OCI-LY1 (cell line): Measurements from ENCODE around the gene MICAL2.

Experiments used
- H2AFZ ChIP-seq: fragments of 200-600 bp; sonication (generic), shearing (Covaris generic); 2 replicates; pipeline ENCODE4 v1.6.0; 2014; ENCODE audit warnings: antibody characterized with exemption, mild to moderate bottlenecking, low read length
- H3F3A ChIP-seq: fragments of 200-600 bp; sonication (generic), shearing (Covaris generic); 2 replicates; pipeline ENCODE4 v1.6.0; 2014; ENCODE audit warnings: mild to moderate bottlenecking, antibody characterized with exemption, low read length, moderate library complexity; ENCODE audit not compliant: insufficient read depth
- H3K27ac ChIP-seq: fragments of 200-600 bp; sonication (generic); 2 replicates; pipeline ENCODE4 v1.5.1; 2014; ENCODE audit warnings: low read length, mixed run types, mild to moderate bottlenecking, low read depth; ENCODE audit not compliant: poor library complexity, severe bottlenecking
- H3K27me3 ChIP-seq: fragments of 200-600 bp; sonication (generic); 2 replicates; pipeline ENCODE4 v1.6.0; 2014; ENCODE audit warnings: antibody characterized with exemption, mild to moderate bottlenecking, low read length, moderate library complexity; ENCODE audit not compliant: insufficient read depth
- H3K36me3 ChIP-seq: fragments of 200-600 bp; sonication (generic); 2 replicates; pipeline ENCODE4 v1.6.1; 2014; ENCODE audit warnings: mild to moderate bottlenecking, antibody characterized with exemption, low read length, moderate library complexity, mixed read lengths; ENCODE audit not compliant: insufficient read depth
- H3K4me1 ChIP-seq: fragments of 200-600 bp; sonication (generic); 2 replicates; pipeline ENCODE4 v1.5.1; 2014; ENCODE audit warnings: mild to moderate bottlenecking, low read length, moderate library complexity; ENCODE audit not compliant: insufficient read depth, severe bottlenecking
- H3K4me2 ChIP-seq: fragments of 200-600 bp; sonication (generic), shearing (Covaris generic); 2 replicates; pipeline ENCODE4 v1.6.1; 2014; ENCODE audit warnings: low read length
- H3K4me3 ChIP-seq: fragments of 200-600 bp; sonication (generic); 2 replicates; pipeline ENCODE4 v1.5.1; 2014; ENCODE audit warnings: low read length, low read depth, mild to moderate bottlenecking, mixed read lengths; ENCODE audit not compliant: poor library complexity, severe bottlenecking
- H3K79me2 ChIP-seq: fragments of 200-600 bp; shearing (Covaris generic); 2 replicates; pipeline ENCODE4 v1.6.1; 2016; ENCODE audit warnings: mixed run types, low read length, mixed read lengths; ENCODE audit not compliant: insufficient read depth
- H3K9ac ChIP-seq: fragments of 200-600 bp; sonication (generic), shearing (Covaris generic); 2 replicates; pipeline ENCODE4 v1.6.1; 2014; ENCODE audit warnings: mild to moderate bottlenecking, low read length, mixed read lengths
- H3K9me2 ChIP-seq: fragments of 200-600 bp; sonication (generic), shearing (Covaris generic); 2 replicates; pipeline ENCODE4 v1.6.1; 2014; ENCODE audit warnings: low read depth, mild to moderate bottlenecking, low read length, mixed read lengths
- H3K9me3 ChIP-seq: fragments of 200-600 bp; shearing (Covaris generic); 2 replicates; pipeline ENCODE4 v1.6.1; 2014; ENCODE audit warnings: low read length, mixed read lengths
- H4K20me1 ChIP-seq: fragments of 200-600 bp; sonication (generic), shearing (Covaris generic); 2 replicates; pipeline ENCODE4 v1.6.0; 2016; ENCODE audit warnings: mild to moderate bottlenecking, low read length; ENCODE audit not compliant: insufficient read depth
- CTCF ChIP-seq: fragments of 200-600 bp; sonication (generic), shearing (Covaris generic); IDR thresholded peaks from 2 replicates; pipeline ENCODE4 v1.5.1; 2017; ENCODE audit warnings: mild to moderate bottlenecking, antibody characterized with exemption, low read length, moderate library complexity, mixed read lengths
- EZH2 ChIP-seq: fragments of 200-600 bp; sonication (generic), shearing (Covaris generic); IDR thresholded peaks from 2 replicates; pipeline ENCODE4 v1.8.0; 2017; ENCODE audit warnings: borderline replicate concordance, mixed run types, mild to moderate bottlenecking, antibody characterized with exemption, low read length, moderate library complexity, mixed read lengths

MICAL2 gene

GRCh38 chr11:12186701-12187100 is 76.3 kb downstream of the MICAL2 start:
- H3K9me3 ChIP-seq: no peaks in the 10 kb centered on the region
- H3K4me2 ChIP-seq: no peak overlapping the region
- no peaks in the 10 kb centered on the region for H3K36me3 ChIP-seq
- H3K9ac ChIP-seq: no peak overlapping the region
- H2AFZ ChIP-seq: no peak overlapping the region
- H3K4me1 ChIP-seq: no peaks in the 10 kb centered on the region
- H4K20me1 ChIP-seq: no peaks in the 10 kb centered on the region
- TF ChIP-seq EZH2 (no peak), CTCF (no peak)
- H3K27ac ChIP-seq: no peak overlapping the region
- no peaks in the 10 kb centered on the region for H3K9me2 ChIP-seq
- H3K4me3 ChIP-seq: no peak overlapping the region
- no peaks in the 10 kb centered on the region for H3K27me3 ChIP-seq
- no peaks in the 10 kb centered on the region for H3K79me2 ChIP-seq
- H3F3A ChIP-seq: no peaks in the 10 kb centered on the region

GRCh38 chr11:12187399-12187798 is 77.0 kb downstream of the MICAL2 start:
- no peaks in the 10 kb centered on the region for H3K9me2 ChIP-seq

GRCh38 chr11:12188548-12189317 is 78.3 kb downstream of the MICAL2 start:
- H3K36me3 ChIP-seq: no peaks in the 10 kb centered on the region
- H3K79me2 ChIP-seq: no peaks in the 10 kb centered on the region

More at GRCh38 chr11:12187399-12187798, 77.0 kb downstream of the MICAL2 start:
- H3K36me3 ChIP-seq: no peaks in the 10 kb centered on the region
- H3K4me3 ChIP-seq: no peak overlapping the region
- no peaks in the 10 kb centered on the region for H3K79me2 ChIP-seq
- no peak for TF ChIP-seq EZH2
- TF ChIP-seq CTCF: no peak
- H3K9me3 ChIP-seq: no peaks in the 10 kb centered on the region
- no peak overlapping the region for H2AFZ ChIP-seq
- no peaks in the 10 kb centered on the region for H3K27me3 ChIP-seq
- H3K4me1 ChIP-seq: no peaks in the 10 kb centered on the region
- H3F3A ChIP-seq: no peaks in the 10 kb centered on the region
- no peaks in the 10 kb centered on the region for H4K20me1 ChIP-seq
- H3K27ac ChIP-seq: no peak overlapping the region
- H3K9ac ChIP-seq: no peak overlapping the region
- no peak overlapping the region for H3K4me2 ChIP-seq

More at GRCh38 chr11:12188548-12189317, 78.3 kb downstream of the MICAL2 start:
- Histone ChIP-seq H3K4me1 (no peaks in the 10 kb centered on the region), H3K27ac (no peak overlapping the region), H3K4me2 (no peak overlapping the region), H3K27me3 (no peaks in the 10 kb centered on the region), H3K9me3 (no peaks in the 10 kb centered on the region), H3K9ac (no peak overlapping the region), H3K9me2 (no peaks in the 10 kb centered on the region), H3K4me3 (no peak overlapping the region), H4K20me1 (no peaks in the 10 kb centered on the region), H2AFZ (no peak overlapping the region), H3F3A (no peaks in the 10 kb centered on the region)
- no peak for TF ChIP-seq EZH2
- TF ChIP-seq CTCF: no peak
